ENCODE measurements around the gene OFD1. TPM values are rescaled to one million over a fixed set of nuclear protein-coding genes. Genes with fewer than 3 reads are reported as not detected.

Gene OFD1
- total RNA-seq, 3 donors from 2014 or later, result 20.0 to 26.8 (median 20.1) TPM

DNA sequence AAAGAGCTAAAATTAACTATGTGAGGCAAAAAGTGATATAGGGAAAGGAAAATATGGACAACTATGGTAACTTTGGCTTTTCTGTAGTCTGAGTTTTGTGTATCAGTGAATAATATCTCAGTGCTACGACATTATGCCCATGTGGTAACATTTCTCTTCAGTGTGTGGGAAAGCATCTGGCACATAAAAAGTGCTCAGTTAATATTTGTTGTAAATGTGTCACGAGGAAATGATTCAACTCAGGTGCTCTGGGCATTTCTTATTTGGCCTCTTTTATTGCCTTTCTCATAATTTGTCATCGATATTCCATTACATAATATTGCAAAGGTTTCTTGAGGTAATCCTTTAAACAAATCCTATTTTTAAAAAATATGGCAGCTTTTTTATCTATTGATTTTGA lies 17.6 kb downstream of the OFD1 start:
- H3K27me3 Mint-ChIP-seq (ENCODE audit: low read depth), result no peaks in the 10 kb centered on the region
- H3K36me3 Mint-ChIP-seq (ENCODE audit: insufficient read depth), result peaks cover 15% of the 10 kb centered on the region
- no peak for DNase-seq
- H3K4me3 Mint-ChIP-seq, result no peak overlapping the region
- peaks cover 39% of the 10 kb centered on the region for H3K4me1 Mint-ChIP-seq (ENCODE audit: low read depth)
- no peaks in the 10 kb centered on the region for H3K9me3 Mint-ChIP-seq
- no peak for ATAC-seq

DNA sequence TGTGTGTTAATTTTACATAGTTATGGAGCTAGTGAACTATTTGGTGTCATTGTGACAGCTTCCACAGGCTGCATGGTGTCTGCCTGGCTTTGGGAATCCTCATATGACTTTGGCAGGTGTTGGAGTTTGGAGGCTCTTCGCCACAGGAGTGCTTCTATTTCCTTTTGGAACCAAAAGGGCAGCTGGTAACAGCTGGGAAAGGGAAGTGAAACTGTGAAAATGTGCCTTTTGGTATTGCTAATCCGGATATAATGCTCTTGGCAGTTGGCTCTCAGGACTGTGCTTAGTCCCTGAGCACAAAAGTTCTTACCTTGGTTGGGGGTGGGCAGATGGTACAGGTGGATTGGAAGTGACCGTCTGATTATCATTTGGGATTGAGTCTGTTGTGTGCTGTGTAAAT lies 18.1 kb downstream of the OFD1 start:
- ATAC-seq, result no peak
- no peaks in the 10 kb centered on the region for H3K9me3 Mint-ChIP-seq
- no peak overlapping the region for H3K4me3 Mint-ChIP-seq
- no peaks in the 10 kb centered on the region for H3K27me3 Mint-ChIP-seq (ENCODE audit: low read depth)
- DNase-seq, result no peak
- peaks cover 34% of the 10 kb centered on the region for H3K4me1 Mint-ChIP-seq (ENCODE audit: low read depth)
- peaks cover 15% of the 10 kb centered on the region for H3K36me3 Mint-ChIP-seq (ENCODE audit: insufficient read depth)

DNA sequence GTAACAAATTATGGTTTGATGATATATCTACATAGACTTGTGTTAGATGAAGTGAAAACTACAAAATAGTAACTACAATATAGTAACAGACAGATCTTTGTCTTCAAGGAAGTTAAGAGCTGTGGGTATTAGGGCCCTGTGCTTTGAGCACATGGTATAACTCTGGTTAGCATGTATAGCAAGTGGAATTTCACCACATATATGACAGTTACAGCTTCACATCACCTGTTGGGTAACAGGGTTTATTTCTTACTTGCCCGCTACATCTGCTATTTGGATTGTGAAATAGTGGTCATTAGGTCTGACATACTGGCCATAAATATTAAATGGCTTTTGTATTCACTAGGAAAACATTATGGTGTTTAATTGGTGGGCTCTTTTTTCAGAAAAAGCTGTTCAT lies 20.2 kb downstream of the OFD1 start:
- ATAC-seq, result no peak
- peaks cover 17% of the 10 kb centered on the region for H3K36me3 Mint-ChIP-seq (ENCODE audit: insufficient read depth)
- H3K27me3 Mint-ChIP-seq (ENCODE audit: low read depth), result no peaks in the 10 kb centered on the region

DNA sequence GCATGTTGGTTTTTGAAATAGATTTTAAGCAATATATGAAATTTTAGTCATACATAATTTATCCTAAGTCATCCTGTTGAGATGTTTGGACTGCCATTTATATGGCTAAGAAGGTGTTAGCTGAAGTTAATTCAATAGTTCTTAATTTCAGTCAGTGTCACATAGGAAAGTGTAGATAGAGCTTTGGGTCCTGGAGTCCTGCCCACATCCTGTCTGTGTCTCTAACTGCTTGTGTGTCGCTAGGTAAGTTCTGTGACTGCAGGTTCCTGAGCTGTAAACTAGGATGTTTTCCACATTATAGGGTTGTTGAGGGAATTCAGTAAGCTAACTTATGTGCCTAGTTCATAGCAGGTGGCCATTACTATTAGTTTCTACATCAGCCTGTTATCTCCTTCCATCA lies 20.7 kb downstream of the OFD1 start:
- Mint-ChIP-seq H3K27me3 (ENCODE audit: low read depth) (no peaks in the 10 kb centered on the region), H3K4me3 (no peak overlapping the region), H3K36me3 (ENCODE audit: insufficient read depth) (peaks cover 17% of the 10 kb centered on the region), H3K9me3 (no peaks in the 10 kb centered on the region), H3K4me1 (ENCODE audit: low read depth) (peaks cover 33% of the 10 kb centered on the region)
- ATAC-seq (no peak), DNase-seq (no peak)

More for the DNA sequence above, 20.2 kb downstream of the OFD1 start:
- no peak for DNase-seq
- H3K4me1 Mint-ChIP-seq (ENCODE audit: low read depth), result peaks cover 36% of the 10 kb centered on the region
- H3K4me3 Mint-ChIP-seq, result no peak overlapping the region
- H3K9me3 Mint-ChIP-seq, result no peaks in the 10 kb centered on the region

DNA sequence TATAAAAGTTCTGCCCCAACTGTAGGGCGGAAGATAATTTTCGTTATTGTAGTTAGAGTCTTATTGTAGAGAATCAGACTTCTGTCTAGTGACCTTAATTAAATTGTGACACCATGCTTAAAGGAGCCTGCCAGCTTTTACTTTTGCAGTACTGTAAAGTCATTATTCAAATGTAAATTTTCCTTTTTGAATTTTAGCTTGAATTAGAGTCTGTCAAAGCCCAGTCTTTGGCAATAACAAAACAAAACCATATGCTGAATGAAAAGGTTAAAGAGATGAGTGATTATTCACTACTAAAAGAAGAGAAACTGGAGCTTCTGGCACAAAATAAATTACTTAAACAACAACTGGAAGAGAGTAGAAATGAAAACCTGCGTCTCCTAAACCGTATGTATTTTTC lies 21.8 kb downstream of the OFD1 start:
- Mint-ChIP-seq H3K9me3 (no peaks in the 10 kb centered on the region), H3K36me3 (ENCODE audit: insufficient read depth) (peaks cover 21% of the 10 kb centered on the region), H3K4me1 (ENCODE audit: low read depth) (peaks cover 31% of the 10 kb centered on the region), H3K4me3 (no peak overlapping the region), H3K27me3 (ENCODE audit: low read depth) (no peaks in the 10 kb centered on the region)
- ATAC-seq (no peak), DNase-seq (no peak)

DNA sequence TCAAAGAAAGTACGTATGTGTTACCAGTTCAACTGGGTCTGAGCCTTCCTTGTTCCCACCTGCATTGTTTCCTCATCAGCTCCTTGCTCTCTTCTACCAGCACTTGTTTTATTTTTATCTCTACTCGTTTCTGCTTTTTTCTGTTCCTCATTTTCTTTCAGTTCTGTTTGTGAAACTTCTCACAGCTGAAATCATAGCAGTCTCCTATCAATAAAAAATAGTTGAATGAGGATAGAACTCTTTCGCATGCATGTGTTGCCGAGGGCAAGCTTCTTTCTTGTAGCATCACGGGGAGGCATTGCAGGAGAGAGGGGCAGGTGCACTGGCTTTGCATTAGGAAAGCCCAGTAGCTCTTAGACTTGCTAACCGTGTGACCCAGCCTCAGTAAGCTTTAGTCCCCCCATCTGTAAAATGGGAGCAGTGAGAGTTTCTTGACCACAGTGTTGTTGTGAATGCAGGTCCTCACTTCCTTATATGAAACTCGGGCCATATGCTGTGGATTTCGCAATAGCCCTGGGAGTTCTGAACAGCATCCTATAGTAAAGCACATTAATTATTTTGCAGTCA lies 24.7 kb downstream of the OFD1 start:
- Mint-ChIP-seq H3K36me3 (ENCODE audit: insufficient read depth) (peaks cover 14% of the 10 kb centered on the region), H3K4me1 (ENCODE audit: low read depth) (peaks cover 19% of the 10 kb centered on the region), H3K4me3 (no peak overlapping the region), H3K9me3 (no peaks in the 10 kb centered on the region), H3K27me3 (ENCODE audit: low read depth) (no peaks in the 10 kb centered on the region)
- ATAC-seq, result no peak
- no peak for DNase-seq

DNA sequence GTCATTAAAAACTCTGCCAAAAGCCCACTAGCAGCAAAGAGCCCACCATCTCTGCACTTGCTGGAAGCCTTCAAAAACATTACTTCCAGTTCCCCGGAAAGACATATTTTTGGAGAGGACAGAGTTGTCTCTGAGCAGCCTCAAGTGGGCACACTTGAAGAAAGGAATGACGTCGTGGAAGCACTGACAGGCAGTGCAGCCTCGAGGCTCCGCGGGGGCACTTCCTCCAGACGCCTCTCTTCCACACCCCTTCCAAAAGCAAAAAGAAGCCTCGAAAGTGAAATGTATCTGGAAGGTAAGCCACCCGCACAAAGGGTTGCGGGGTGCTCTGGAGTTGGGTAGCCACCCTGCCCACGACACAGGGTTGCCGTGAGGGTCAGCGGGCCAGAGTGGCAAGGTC lies 25.9 kb downstream of the OFD1 start:
- ATAC-seq, result no peak
- Mint-ChIP-seq H3K36me3 (ENCODE audit: insufficient read depth) (peaks cover 11% of the 10 kb centered on the region), H3K4me1 (ENCODE audit: low read depth) (peaks cover 10% of the 10 kb centered on the region), H3K27me3 (ENCODE audit: low read depth) (no peaks in the 10 kb centered on the region), H3K9me3 (no peaks in the 10 kb centered on the region), H3K4me3 (no peak overlapping the region)
- DNase-seq, result no peak

DNA sequence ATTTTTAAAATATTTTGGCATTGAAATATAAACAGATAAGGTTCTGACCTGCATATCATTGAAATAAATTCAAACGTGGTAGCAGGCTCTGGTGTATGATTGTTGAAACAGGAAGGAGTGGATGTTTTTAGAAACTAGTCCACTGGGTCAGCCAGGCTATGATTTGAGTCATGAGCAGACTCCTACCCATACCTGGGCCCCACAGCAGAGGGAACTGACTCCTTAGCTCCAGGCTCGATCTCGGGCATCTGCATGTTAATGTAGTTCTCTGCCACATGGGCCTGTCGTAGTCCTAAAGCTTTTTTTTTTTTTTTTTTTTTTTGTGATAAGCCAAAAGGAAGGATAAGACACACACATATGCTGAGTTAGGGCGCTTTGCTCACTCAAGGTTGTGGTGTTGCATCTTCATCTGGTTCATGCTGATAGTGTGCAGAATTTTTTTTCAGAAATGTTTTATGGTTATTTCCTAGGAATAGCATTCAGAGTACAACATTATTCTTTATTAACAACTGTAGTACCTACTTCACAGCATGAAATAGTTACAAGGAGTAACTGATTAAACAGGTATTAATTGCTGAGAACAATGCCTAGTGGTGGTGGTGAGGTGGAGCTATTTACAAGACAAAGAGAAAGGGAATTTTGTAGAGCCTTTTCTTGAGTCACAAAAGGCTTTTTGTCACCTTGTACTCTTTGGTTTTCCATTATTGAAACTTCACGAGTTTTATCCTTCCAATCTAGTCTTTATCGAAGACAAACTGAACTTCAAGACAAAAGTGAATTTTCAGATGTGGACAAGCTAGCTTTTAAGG lies 27.3 kb downstream of the OFD1 start:
- Mint-ChIP-seq H3K36me3 (ENCODE audit: insufficient read depth) (peaks cover 24% of the 10 kb centered on the region), H3K4me1 (ENCODE audit: low read depth) (peaks cover 10% of the 10 kb centered on the region), H3K4me3 (no peak overlapping the region), H3K27me3 (ENCODE audit: low read depth) (no peaks in the 10 kb centered on the region), H3K9me3 (no peaks in the 10 kb centered on the region)
- no peak for ATAC-seq
- DNase-seq, result no peak

DNA sequence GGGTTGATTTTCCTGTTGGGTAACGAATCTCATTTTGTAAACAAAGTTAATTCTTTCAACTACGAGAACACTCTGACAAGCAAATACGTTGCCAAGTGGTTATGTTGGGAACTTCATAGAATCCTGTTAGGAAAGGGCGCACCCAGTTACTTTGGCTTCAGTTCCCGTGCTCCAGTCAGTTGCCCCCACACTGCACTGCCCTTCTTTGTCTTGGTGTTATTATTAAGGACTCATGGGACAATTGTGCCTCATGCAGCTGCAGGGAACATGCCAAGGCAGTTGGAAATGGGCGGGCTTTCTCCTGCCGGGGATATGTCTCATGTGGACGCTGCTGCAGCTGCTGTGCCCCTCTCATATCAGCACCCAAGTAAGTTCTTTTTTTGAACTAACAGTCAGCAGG lies 28.9 kb downstream of the OFD1 start:
- Mint-ChIP-seq H3K27me3 (ENCODE audit: low read depth) (no peaks in the 10 kb centered on the region), H3K9me3 (no peaks in the 10 kb centered on the region), H3K36me3 (ENCODE audit: insufficient read depth) (peaks cover 22% of the 10 kb centered on the region), H3K4me3 (no peak overlapping the region), H3K4me1 (ENCODE audit: low read depth) (peaks cover 10% of the 10 kb centered on the region)
- ATAC-seq, result no peak
- DNase-seq, result no peak

DNA sequence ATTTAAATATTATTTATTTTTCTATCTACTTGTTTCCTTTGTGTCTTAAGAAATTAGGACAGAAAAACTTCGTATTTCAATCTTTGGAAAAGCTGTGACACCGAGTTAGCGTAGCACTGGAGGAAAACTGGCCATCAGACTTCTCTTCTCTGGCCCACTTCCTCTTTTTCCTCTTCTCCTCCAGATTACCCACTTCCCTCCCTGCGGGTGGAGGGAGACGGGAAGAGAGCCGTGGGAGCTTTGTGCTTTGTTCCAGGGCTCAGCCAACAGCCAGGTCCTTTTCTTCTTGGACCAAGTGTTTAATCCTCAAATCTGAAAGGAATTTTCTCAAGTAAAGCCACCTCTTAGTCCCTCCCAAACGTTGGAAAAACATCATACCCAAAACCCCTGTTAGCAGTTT lies 29.7 kb downstream of the OFD1 start:
- Mint-ChIP-seq H3K4me3 (no peak overlapping the region), H3K4me1 (ENCODE audit: low read depth) (peaks cover 7% of the 10 kb centered on the region), H3K27me3 (ENCODE audit: low read depth) (no peaks in the 10 kb centered on the region), H3K9me3 (no peaks in the 10 kb centered on the region), H3K36me3 (ENCODE audit: insufficient read depth) (peaks cover 27% of the 10 kb centered on the region)
- no peak for DNase-seq
- no peak for ATAC-seq

DNA sequence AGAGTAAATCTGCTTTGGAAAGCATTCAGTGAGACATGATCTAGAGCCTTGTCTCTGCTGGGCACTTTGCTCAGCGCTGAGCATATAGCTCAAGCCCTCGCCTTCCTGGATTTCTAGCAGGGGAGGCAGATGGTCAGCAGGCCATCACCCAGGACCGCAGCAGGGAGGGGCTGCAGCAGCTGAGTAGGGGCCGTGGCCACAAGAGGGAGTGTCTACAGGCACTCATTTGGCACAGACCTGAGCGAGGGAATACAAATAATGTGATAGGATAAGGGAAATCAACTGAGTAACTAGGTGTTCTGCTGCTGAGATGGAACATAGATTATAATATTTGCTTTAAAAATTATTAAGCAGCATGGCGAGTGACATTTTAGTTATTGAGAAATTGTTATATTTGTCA lies 30.2 kb downstream of the OFD1 start:
- H3K27me3 Mint-ChIP-seq (ENCODE audit: low read depth), result no peaks in the 10 kb centered on the region
- no peak for ATAC-seq
- no peak overlapping the region for H3K4me3 Mint-ChIP-seq
- DNase-seq, result no peak
- peaks cover 7% of the 10 kb centered on the region for H3K4me1 Mint-ChIP-seq (ENCODE audit: low read depth)
- H3K9me3 Mint-ChIP-seq, result no peaks in the 10 kb centered on the region
- H3K36me3 Mint-ChIP-seq (ENCODE audit: insufficient read depth), result peaks cover 31% of the 10 kb centered on the region

DNA sequence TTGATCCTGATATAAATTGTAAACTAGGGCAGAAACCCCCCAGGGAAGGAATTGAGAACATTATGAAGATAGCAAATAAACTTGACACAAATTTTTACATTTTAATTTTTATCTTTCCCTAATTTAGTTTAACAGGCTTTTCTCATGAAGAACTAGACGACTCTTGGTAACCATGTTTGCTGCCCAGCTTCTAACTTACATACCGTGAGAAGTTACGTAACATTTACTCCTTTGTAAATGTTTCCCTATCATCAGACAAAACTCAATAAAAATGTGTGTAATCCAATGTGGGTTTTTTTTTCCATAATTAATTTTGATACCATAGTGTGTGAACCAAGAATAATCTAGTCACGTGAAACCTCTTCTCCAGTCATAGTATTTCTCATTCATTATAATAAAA lies 34.4 kb downstream of the OFD1 start:
- Mint-ChIP-seq H3K36me3 (ENCODE audit: insufficient read depth) (peaks cover 34% of the 10 kb centered on the region), H3K4me1 (ENCODE audit: low read depth) (no peaks in the 10 kb centered on the region), H3K9me3 (no peaks in the 10 kb centered on the region), H3K27me3 (ENCODE audit: low read depth) (no peaks in the 10 kb centered on the region), H3K4me3 (no peak overlapping the region)
- DNase-seq (no peak), ATAC-seq (no peak)

DNA sequence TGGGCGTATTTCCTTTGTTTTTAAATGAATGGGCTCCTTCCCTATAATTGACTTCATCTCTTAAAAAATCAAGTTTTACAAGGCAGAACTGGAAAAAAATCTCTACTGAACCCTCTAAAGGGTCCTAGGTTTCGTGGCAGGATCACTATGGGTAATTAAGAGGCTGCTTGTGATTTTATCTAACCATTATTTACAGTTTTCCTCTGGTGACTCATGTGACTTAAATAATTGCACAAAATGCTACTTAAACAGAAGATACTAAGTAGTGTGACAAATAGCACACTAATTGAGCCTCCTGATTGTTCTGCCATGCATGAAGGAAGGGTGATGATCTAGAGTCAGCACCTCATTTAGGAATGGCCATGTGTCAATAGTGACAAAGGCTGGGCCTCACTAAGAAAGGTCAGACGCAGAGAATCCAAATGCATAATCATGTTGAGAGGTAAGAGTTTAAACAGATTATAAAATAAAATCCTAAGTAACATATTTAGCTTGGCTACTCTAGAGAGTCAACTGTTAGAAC lies 35.5 kb downstream of the OFD1 start:
- no peaks in the 10 kb centered on the region for H3K4me1 Mint-ChIP-seq (ENCODE audit: low read depth)
- peaks cover 37% of the 10 kb centered on the region for H3K36me3 Mint-ChIP-seq (ENCODE audit: insufficient read depth)
- H3K9me3 Mint-ChIP-seq, result no peaks in the 10 kb centered on the region
- no peak overlapping the region for H3K4me3 Mint-ChIP-seq
- H3K27me3 Mint-ChIP-seq (ENCODE audit: low read depth), result no peaks in the 10 kb centered on the region
- no peak for ATAC-seq
- no peak for DNase-seq

DNA sequence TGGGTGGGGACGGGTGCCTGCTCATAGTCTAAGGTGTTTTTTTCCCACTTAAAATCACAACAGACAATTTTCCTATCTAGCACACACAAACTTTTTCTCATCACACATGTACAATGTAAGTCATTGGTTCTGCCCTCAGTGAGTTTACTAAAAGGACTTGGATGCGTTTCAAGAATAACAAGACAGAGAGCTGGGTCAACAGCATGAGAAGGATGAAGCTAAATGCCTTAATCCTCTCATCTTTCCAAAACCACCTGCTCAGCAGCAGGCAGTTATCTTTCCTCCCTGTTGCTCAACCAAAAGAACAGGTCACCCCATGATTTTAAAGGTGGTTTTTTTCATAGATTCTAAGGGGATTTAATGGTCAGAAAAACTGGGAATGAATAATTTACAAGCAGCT lies 40.1 kb downstream of the OFD1 start:
- Mint-ChIP-seq H3K27me3 (ENCODE audit: low read depth) (no peaks in the 10 kb centered on the region), H3K9me3 (no peaks in the 10 kb centered on the region), H3K36me3 (ENCODE audit: insufficient read depth) (peaks cover 14% of the 10 kb centered on the region), H3K4me1 (ENCODE audit: low read depth) (no peaks in the 10 kb centered on the region), H3K4me3 (no peak overlapping the region)
- ATAC-seq (no peak), DNase-seq (no peak)

DNA sequence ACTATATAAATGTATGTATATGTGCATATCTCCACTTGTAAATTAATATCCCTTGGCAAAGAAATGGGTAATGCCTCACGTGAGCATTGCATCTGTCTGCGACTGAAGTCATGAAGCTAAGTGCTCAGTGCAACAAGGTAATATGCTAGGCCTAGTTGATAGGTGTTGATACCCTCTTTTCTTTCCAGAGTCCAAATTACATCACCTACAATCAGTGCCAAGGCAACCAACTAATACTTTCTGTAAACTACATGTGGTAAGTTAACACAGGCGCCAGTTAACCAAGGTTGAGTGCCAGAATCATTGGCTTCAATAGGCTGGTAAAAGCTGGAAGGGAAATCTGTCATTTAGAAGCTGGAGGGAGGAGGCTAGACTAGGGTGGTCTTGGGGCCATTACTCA lies 41.3 kb downstream of the OFD1 start:
- H3K36me3 Mint-ChIP-seq (ENCODE audit: insufficient read depth), result peaks cover 9% of the 10 kb centered on the region
- no peaks in the 10 kb centered on the region for H3K9me3 Mint-ChIP-seq
- no peaks in the 10 kb centered on the region for H3K27me3 Mint-ChIP-seq (ENCODE audit: low read depth)
- H3K4me1 Mint-ChIP-seq (ENCODE audit: low read depth), result no peaks in the 10 kb centered on the region
- no peak for ATAC-seq
- DNase-seq, result no peak
- H3K4me3 Mint-ChIP-seq, result no peak overlapping the region

Data from activated T-cell treated with anti-CD3 and anti-CD28 coated beads, Interleukin-2, amount 50 U/mL, for 4 hours (primary cell).